ENCODE measurements around the gene RNF135. TPM values are rescaled to one million over a fixed set of nuclear protein-coding genes. Genes with fewer than 3 reads are reported as not detected.

Gene RNF135
- total RNA-seq, 1 experiment from 2014 or later: 0.64 TPM

DNA sequence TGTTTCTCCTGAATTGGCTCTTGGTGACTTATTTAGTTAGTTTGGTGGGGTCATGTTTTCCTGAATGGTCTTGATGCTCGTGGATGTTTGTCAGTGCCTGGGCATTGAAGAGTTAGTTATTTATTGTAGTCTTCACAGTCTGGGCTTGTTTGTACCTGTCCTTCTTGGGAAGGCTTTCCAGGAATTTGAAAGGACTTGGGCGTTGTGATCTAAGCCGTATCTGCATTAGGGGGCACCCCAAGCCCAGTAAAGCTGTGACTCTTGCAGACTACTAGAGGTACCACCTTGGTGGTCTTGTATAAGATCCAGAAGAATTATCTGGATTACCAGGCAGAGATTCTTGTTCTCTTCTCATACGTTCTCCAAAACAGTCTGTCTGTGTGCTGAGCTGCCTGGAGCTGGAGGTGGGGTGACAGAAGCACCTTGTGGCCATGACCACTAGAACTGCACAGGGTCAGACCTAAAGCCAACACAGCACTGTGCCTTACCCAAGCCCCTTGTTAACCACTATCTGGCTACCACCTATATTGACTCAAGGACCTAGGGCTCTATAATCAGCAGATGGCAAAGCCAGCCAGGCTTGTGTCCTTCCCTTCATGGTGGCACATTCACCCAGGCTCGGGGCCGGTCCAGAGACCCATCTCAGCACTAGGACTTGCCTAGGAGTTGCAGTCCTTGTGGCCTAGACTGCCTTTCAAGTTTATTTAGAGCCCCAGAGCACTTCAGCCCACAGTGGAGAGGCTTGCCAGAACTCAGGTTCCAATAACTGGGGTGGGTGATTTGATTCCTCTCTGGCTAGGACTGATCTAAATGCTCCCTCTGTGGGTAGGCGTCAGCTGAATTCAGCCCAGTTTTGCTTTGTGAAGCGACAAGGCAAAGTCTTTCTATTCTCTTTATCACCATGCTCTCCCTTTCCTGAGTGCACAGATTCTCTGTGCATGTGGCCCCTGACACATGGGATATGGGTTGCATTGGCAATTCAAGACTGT, 11.0 kb downstream of the RNF135 start:
- Mint-ChIP-seq H3K4me3 (ENCODE audit: unreplicated experiment) (no peak overlapping the region), H3K27ac (ENCODE audit: unreplicated experiment) (no peak overlapping the region), H3K4me1 (ENCODE audit: low read depth, unreplicated experiment) (no peaks in the 10 kb centered on the region), H3K9me3 (ENCODE audit: unreplicated experiment) (no peaks in the 10 kb centered on the region), H3K36me3 (ENCODE audit: insufficient read depth, unreplicated experiment) (no peaks in the 10 kb centered on the region), H3K27me3 (ENCODE audit: insufficient read depth, unreplicated experiment) (peaks cover 11% of the 10 kb centered on the region)
- Histone ChIP-seq H3K27me3 (replicated peaks; ENCODE audit: control insufficient read depth, insufficient read depth, low read length) (no peaks in the 10 kb centered on the region; the same call in 1 of the 2 replicates), H3K9me3 (no peaks in the 10 kb centered on the region), H3K4me3 (ENCODE audit: low read depth, low read length) (no peak overlapping the region), H3K4me1 (no peaks in the 10 kb centered on the region), H3K36me3 (ENCODE audit: control insufficient read depth, insufficient read depth, low read length) (no peaks in the 10 kb centered on the region)
- intact Hi-C loops (cut with micrococcal nuclease; ENCODE audit: unreplicated experiment): no loop called here
- CTCF ChIA-PET: interaction anchor here (0.5 kb wide), 1 partner anchor 33 kb away, joined by 3 read pairs; no protein-coding TSS in a partner anchor
- TF ChIP-seq CTCF (IDR thresholded peaks at IDR 0.05; ENCODE audit: insufficient read depth in 1 of 2, low read depth in 1 of 2, low read length in 1 of 2, severe bottlenecking in 1 of 2, unreplicated experiment in 1 of 2): no peak
- no peak for DNase-seq
- POLR2A ChIA-PET: no interaction called here
- no TSS peak for BruUV-seq (replicated peaks)

DNA sequence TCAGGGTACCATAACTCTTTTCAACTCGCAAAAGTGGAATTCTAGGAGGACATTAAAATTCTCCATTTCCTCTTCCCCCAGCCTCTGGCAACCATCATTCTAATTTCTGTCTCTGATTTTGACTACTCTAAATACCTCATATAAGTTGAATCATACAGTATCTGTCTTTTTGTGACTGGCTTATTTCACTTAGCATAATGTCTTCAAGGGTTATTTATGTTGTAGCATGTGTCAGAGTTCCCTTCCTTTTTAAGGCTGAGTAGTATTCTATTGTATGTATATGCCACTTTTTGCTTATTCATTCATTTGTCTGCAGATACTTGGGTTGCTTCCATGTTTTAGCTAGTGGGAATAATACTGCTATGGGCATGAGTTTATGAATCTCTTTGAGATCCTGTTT, 12.0 kb downstream of the RNF135 start:
- POLR2A ChIA-PET: no interaction called here
- no TSS peak for BruUV-seq (replicated peaks)
- Mint-ChIP-seq H3K27ac (ENCODE audit: unreplicated experiment) (no peak overlapping the region), H3K4me3 (ENCODE audit: unreplicated experiment) (no peak overlapping the region), H3K9me3 (ENCODE audit: unreplicated experiment) (no peaks in the 10 kb centered on the region), H3K36me3 (ENCODE audit: insufficient read depth, unreplicated experiment) (no peaks in the 10 kb centered on the region), H3K27me3 (ENCODE audit: insufficient read depth, unreplicated experiment) (peaks cover 11% of the 10 kb centered on the region), H3K4me1 (ENCODE audit: low read depth, unreplicated experiment) (no peaks in the 10 kb centered on the region)
- DNase-seq: no peak
- Histone ChIP-seq H3K36me3 (ENCODE audit: control insufficient read depth, insufficient read depth, low read length) (no peaks in the 10 kb centered on the region), H3K27me3 (replicated peaks; ENCODE audit: control insufficient read depth, insufficient read depth, low read length) (no peaks in the 10 kb centered on the region; the same call in 1 of the 2 replicates), H3K4me1 (no peaks in the 10 kb centered on the region), H3K9me3 (no peaks in the 10 kb centered on the region), H3K4me3 (ENCODE audit: low read depth, low read length) (no peak overlapping the region)
- intact Hi-C loops (cut with micrococcal nuclease; ENCODE audit: unreplicated experiment): no loop called here
- CTCF ChIA-PET: interaction anchor here (0.5 kb wide), 1 partner anchor 34 kb away, joined by 3 read pairs; no protein-coding TSS in a partner anchor
- no peak for TF ChIP-seq CTCF (IDR thresholded peaks at IDR 0.05; ENCODE audit: insufficient read depth in 1 of 2, low read depth in 1 of 2, low read length in 1 of 2, severe bottlenecking in 1 of 2, unreplicated experiment in 1 of 2)

DNA sequence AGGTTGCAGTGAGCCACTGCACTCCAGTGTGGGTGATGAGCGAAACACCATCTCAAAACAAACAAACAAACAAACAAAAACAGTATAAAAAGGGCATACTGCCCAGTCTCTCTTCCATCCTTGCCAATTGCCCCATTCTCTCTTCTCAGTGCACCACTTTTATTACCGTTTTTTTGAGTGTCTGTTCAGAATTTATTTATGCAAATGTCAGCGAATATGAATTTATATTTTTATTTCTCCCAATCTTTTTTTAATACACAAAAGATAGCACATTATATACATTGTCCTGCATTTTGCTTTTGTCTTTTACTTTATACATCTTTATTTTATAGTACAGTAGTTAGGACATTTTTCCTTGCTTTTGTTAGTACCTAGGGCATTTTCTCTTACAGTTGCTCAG, 19.6 kb downstream of the RNF135 start:
- Histone ChIP-seq H3K9me3 (no peaks in the 10 kb centered on the region), H3K27me3 (replicated peaks; ENCODE audit: control insufficient read depth, insufficient read depth, low read length) (no peaks in the 10 kb centered on the region), H3K36me3 (ENCODE audit: control insufficient read depth, insufficient read depth, low read length) (no peaks in the 10 kb centered on the region), H3K4me3 (ENCODE audit: low read depth, low read length) (no peak overlapping the region), H3K4me1 (no peaks in the 10 kb centered on the region)
- intact Hi-C loops (cut with micrococcal nuclease; ENCODE audit: unreplicated experiment): loop anchor here (10.0 kb wide), 1 partner anchor 46 kb away; no protein-coding TSS in a partner anchor
- no peak for TF ChIP-seq CTCF (IDR thresholded peaks at IDR 0.05; ENCODE audit: insufficient read depth in 1 of 2, low read depth in 1 of 2, low read length in 1 of 2, severe bottlenecking in 1 of 2, unreplicated experiment in 1 of 2)
- ChIA-PET POLR2A (no interaction called here), CTCF (no interaction called here)
- no peaks in the 10 kb centered on the region for H3K36me3 Mint-ChIP-seq (ENCODE audit: insufficient read depth, unreplicated experiment)
- H3K4me1 Mint-ChIP-seq (ENCODE audit: low read depth, unreplicated experiment): no peaks in the 10 kb centered on the region
- no peaks in the 10 kb centered on the region for H3K9me3 Mint-ChIP-seq (ENCODE audit: unreplicated experiment)
- BruUV-seq (replicated peaks): no TSS peak
- H3K27me3 Mint-ChIP-seq (ENCODE audit: insufficient read depth, unreplicated experiment): peaks cover 6% of the 10 kb centered on the region
- DNase-seq: no peak
- no peak overlapping the region for H3K4me3 Mint-ChIP-seq (ENCODE audit: unreplicated experiment)
- H3K27ac Mint-ChIP-seq (ENCODE audit: unreplicated experiment): no peak overlapping the region

Measured in Caco-2 (cell line).